GM12878 (cell line): ENCODE data around the gene EPB41L2. TPM values are rescaled to one million over a fixed set of nuclear protein-coding genes. Genes with fewer than 3 reads are reported as not detected.

Experiments used
- ATAC-seq: fragments of 200-7000 bp; cut with Tn5 transposase; 3 replicates; pipeline ENCODE4 v1.9.1; 2020; ENCODE audit warnings: mild to moderate bottlenecking, moderate library complexity
- BruUV-seq: library from RNA; stranded (reverse); fragments of 400-500 nt; replicated peaks from 2 replicates; lab custom pipeline; 2021; lab: Mats Ljungman, UMichigan
- CTCF ChIA-PET: fragments of 300-600 bp; sonication (Branson Sonifier 250); formaldehyde crosslinking; extraction: SDS; loops from one replicate; lab custom pipeline; 2021; ENCODE audit warnings: inconsistent platforms; lab: Yijun Ruan, JAX
- POLR2A ChIA-PET: fragments of 350-600 bp; formaldehyde crosslinking; extraction: SDS; loops from one replicate; lab custom pipeline; 2021; ENCODE audit warnings: inconsistent platforms; lab: Charles Lee
- RAD21 ChIA-PET: fragments of 300-600 bp; sonication (Branson Sonifier 250); formaldehyde crosslinking; loops from one replicate; lab custom pipeline; 2023; ENCODE audit warnings: antibody characterized with exemption; ENCODE audit not compliant: unreplicated experiment; lab: Charles Lee
- SMC1A ChIA-PET: fragments of 300-600 bp; sonication (Branson Sonifier 250); formaldehyde crosslinking; loops from one replicate; lab custom pipeline; 2023; ENCODE audit not compliant: unreplicated experiment, uncharacterized antibody; lab: Charles Lee
- DNase-seq: peaks from one replicate; pipeline ENCODE4 v3.0.0-alpha.2; 2011; ENCODE audit warnings: low read depth, low spot score
- FAIRE-seq: peaks from 3 replicates; lab custom pipeline; 2011; peaks lifted over from hg19 to GRCh38; lab: Jason Lieb, UNC
- H2AFZ ChIP-seq: 2 replicates; pipeline ENCODE4 v1.6.0; 2011; ENCODE audit warnings: low read depth, low read length, control low read depth; ENCODE audit not compliant: control insufficient read depth
- H3K27ac ChIP-seq: 2 replicates; pipeline ENCODE4 v1.5.1; 2011; ENCODE audit warnings: control low read depth; ENCODE audit not compliant: control insufficient read depth, insufficient read depth
- H3K27me3 ChIP-seq, 2 experiments: replicated peaks in 1 of 2; 2 replicates each; pipeline versions ENCODE4 v1.6.0 to v1.6.1; 2011; ENCODE audit warnings: low read length in 1 of 2; ENCODE audit not compliant: control insufficient read depth in 2 of 2, insufficient read depth in 2 of 2
- H3K36me3 ChIP-seq, 2 experiments: 2 replicates each; pipeline ENCODE4 v1.5.1; 2011; ENCODE audit warnings: low read length in 1 of 2; ENCODE audit not compliant: control insufficient read depth in 2 of 2, insufficient read depth in 2 of 2
- H3K4me1 ChIP-seq: 2 replicates; pipeline ENCODE4 v1.6.1; 2011; ENCODE audit warnings: mild to moderate bottlenecking, low read length, moderate library complexity, mixed read lengths; ENCODE audit not compliant: control insufficient read depth, insufficient read depth
- H3K4me2 ChIP-seq: 2 replicates; pipeline ENCODE4 v1.6.0; 2011; ENCODE audit warnings: control low read depth; ENCODE audit not compliant: control insufficient read depth, insufficient read depth
- H3K4me3 ChIP-seq: fragments of 200-600 bp; sonication (generic); 2 replicates; pipeline ENCODE4 v1.5.1; 2016
- H3K79me2 ChIP-seq: 2 replicates; pipeline ENCODE4 v1.6.0; 2011; ENCODE audit warnings: low read length; ENCODE audit not compliant: control insufficient read depth, insufficient read depth
- H3K9ac ChIP-seq: 2 replicates; pipeline ENCODE4 v1.8.0; 2011; ENCODE audit warnings: low read length, control low read depth, mixed read lengths; ENCODE audit not compliant: control insufficient read depth, insufficient read depth
- H3K9me3 ChIP-seq: replicated peaks from 3 replicates; pipeline ENCODE4 v1.5.1; 2011; ENCODE audit warnings: mild to moderate bottlenecking, low read length; ENCODE audit not compliant: control insufficient read depth, insufficient read depth
- H4K20me1 ChIP-seq: 2 replicates; pipeline ENCODE4 v1.6.0; 2011; ENCODE audit not compliant: control insufficient read depth, insufficient read depth
- BCL11A ChIP-seq: IDR thresholded peaks from 2 replicates; pipeline ENCODE4 v1.6.1; 2011; ENCODE audit warnings: low read depth, low read length
- HDAC6 ChIP-seq: fragments of 200-600 bp; sonication (generic); IDR thresholded peaks from one replicate; pipeline ENCODE4 v1.8.0; 2017; ENCODE audit warnings: antibody characterized with exemption; ENCODE audit not compliant: unreplicated experiment
- KAT2A ChIP-seq: conservative IDR thresholded peaks from 2 replicates; pipeline ENCODE4 v1.6.1; 2011; ENCODE audit warnings: low read depth, low read length; ENCODE audit not compliant: control insufficient read depth
- KDM1A ChIP-seq: fragments of 200-600 bp; sonication (generic); IDR thresholded peaks from 2 replicates; pipeline ENCODE4 v1.6.1; 2016; ENCODE audit warnings: borderline replicate concordance
- KLF5 ChIP-seq: fragments of 450-650 bp; IDR thresholded peaks from 2 replicates; pipeline ENCODE4 v1.6.1; 2014; ENCODE audit warnings: mild to moderate bottlenecking; ENCODE audit not compliant: partially characterized antibody
- MEF2B ChIP-seq: fragments of 450-650 bp; IDR thresholded peaks from 2 replicates; pipeline ENCODE4 v1.6.1; 2018; ENCODE audit warnings: mild to moderate bottlenecking, moderate library complexity; ENCODE audit not compliant: partially characterized antibody, poor library complexity, severe bottlenecking
- NR2C2 ChIP-seq: IDR thresholded peaks from 2 replicates; pipeline ENCODE4 v1.6.1; 2011; ENCODE audit warnings: borderline replicate concordance, low read depth; ENCODE audit not compliant: control insufficient read depth, insufficient read length
- NR2F1 ChIP-seq: fragments of 450-650 bp; conservative IDR thresholded peaks from 2 replicates; pipeline ENCODE4 v1.6.1; 2017; ENCODE audit warnings: mild to moderate bottlenecking
- PAX5 ChIP-seq: IDR thresholded peaks from 2 replicates; pipeline ENCODE4 v1.6.1; 2011; ENCODE audit warnings: low read depth, low read length, borderline replicate concordance
- PML ChIP-seq: IDR thresholded peaks from 2 replicates; pipeline ENCODE4 v1.6.1; 2012; ENCODE audit warnings: low read length, inconsistent platforms
- POLR2A ChIP-seq: IDR thresholded peaks from 2 replicates; pipeline ENCODE4 v1.6.1; 2011; ENCODE audit warnings: low read depth, mild to moderate bottlenecking, low read length
- RAD21 ChIP-seq: IDR thresholded peaks from 2 replicates; pipeline ENCODE4 v1.6.1; 2011; ENCODE audit warnings: mild to moderate bottlenecking, low read depth, low read length, moderate library complexity; ENCODE audit not compliant: insufficient read depth
- RELA ChIP-seq: fragments of 450-650 bp; IDR thresholded peaks from 2 replicates; pipeline ENCODE4 v1.8.0; 2014; ENCODE audit warnings: borderline replicate concordance; ENCODE audit not compliant: partially characterized antibody
- SMC3 ChIP-seq: IDR thresholded peaks from 2 replicates; pipeline ENCODE4 v1.6.1; 2011; ENCODE audit warnings: low read length, improper control_type of control experiment, borderline replicate concordance
- SUPT20H ChIP-seq: IDR thresholded peaks from 2 replicates; pipeline ENCODE4 v1.6.1; 2011; ENCODE audit warnings: low read depth, mild to moderate bottlenecking, low read length, moderate library complexity, borderline replicate concordance; ENCODE audit not compliant: control insufficient read depth
- TCF7 ChIP-seq: IDR thresholded peaks from 2 replicates; pipeline ENCODE4 v1.6.1; 2014; ENCODE audit warnings: antibody characterized with exemption, borderline replicate concordance
- USF1 ChIP-seq: IDR thresholded peaks from 2 replicates; pipeline ENCODE4 v1.6.1; 2011; ENCODE audit warnings: borderline replicate concordance, low read depth, mild to moderate bottlenecking, moderate library complexity, mixed read lengths, low read length; ENCODE audit not compliant: insufficient read depth; ENCODE audit errors: extremely low read length
- ZBTB4 ChIP-seq: fragments of 450-650 bp; formaldehyde crosslinking; IDR thresholded peaks from 2 replicates; pipeline ENCODE4 v1.4.0; 2022; ENCODE audit warnings: mild to moderate bottlenecking, moderate library complexity
- ZNF274 ChIP-seq: IDR thresholded peaks from one replicate; pipeline ENCODE4 v1.8.0; 2011; ENCODE audit not compliant: insufficient read length, insufficient read depth
- ZNF384 ChIP-seq: IDR thresholded peaks from 2 replicates; pipeline ENCODE4 v1.6.1; 2012; ENCODE audit warnings: low read depth, mild to moderate bottlenecking, low read length, improper control_type of control experiment, borderline replicate concordance
- WGBS: methylation state at CpG from one replicate; pipeline ENCODE4 v1.1.6; 2016; ENCODE audit warnings: low lambda C conversion rate; ENCODE audit not compliant: insufficient replicate concordance, insufficient coverage; ENCODE audit errors: missing lambda C conversion rate; 5-methylcytosine and 5-hydroxymethylcytosine counted together
- in situ Hi-C: fragments of 300-500 bp; cut with MboI; formaldehyde crosslinking; loops from 9 replicates; pipeline ENCODE4 v1.14.3; 2018; ENCODE audit warnings: mixed read lengths
- intact Hi-C: fragments of 100-400 bp; cut with micrococcal nuclease; formaldehyde crosslinking; loops from one replicate; pipeline ENCODE4 v1.14.2; 2022; ENCODE audit not compliant: unreplicated experiment
- polyA plus RNA-seq, 11 experiments: library from polyadenylated mRNA; depleted of rRNA in 4 of 11; unstranded in 6 of 11; stranded (reverse) in 5 of 11; fragments of >200 nt; fragmentation: Nextera tagmentation in 4 of 11; fragmentation: Illumina TruSeq in 1 of 11; extraction: Ambion mirVana in 4 of 11; extraction: Trizol in 1 of 11; gene quantifications; 1 replicate in 1 of 11; 2 replicates in 10 of 11; pipeline versions ENCODE4 v1.2.1 to v1.2.3, GENCODE V29; 2011 to 2016; ENCODE audit warnings: inconsistent platforms in 2 of 11, missing spikeins in 2 of 11, low read depth in 1 of 11
- total RNA-seq, 4 experiments: library from RNA; depleted of rRNA in 3 of 4; stranded (reverse); fragments of >200 nt in 3 of 4; fragmentation: Illumina TruSeq in 1 of 4; extraction: Trizol in 1 of 4; gene quantifications; 2 replicates each; pipeline versions ENCODE4 v1.2.1 to v1.2.3, GENCODE V29; 2013 to 2021

EPB41L2 gene
- total and polyA plus RNA-seq, 10 of the 15 experiments (the other 5 are each of a cell fraction or from before 2014, with no cell fraction given): 7.4 to 41.6 (median 19.0) TPM

- TF ChIP-seq ZBTB4 (CRISPR knock-in tag): no peak
- TF ChIP-seq POLR2A: no peak
These were observed 198.7 kb downstream of the EPB41L2 start (continued) for GRCh38 chr6:130864344-130864743.

- RAD21 ChIA-PET: no interaction called here
- TF ChIP-seq USF1 (no peak), PML (no peak), NR2C2 (no peak), HDAC6 (no peak), RAD21 (no peak), NR2F1 (no peak), MEF2B (no peak), SUPT20H (no peak), KAT2A (no peak), RELA (no peak), KLF5 (no peak), ZNF384 (no peak), TCF7 (no peak), PAX5 (no peak), KDM1A (no peak), ZNF274 (no peak), SMC3 (no peak), BCL11A (no peak)
- in situ Hi-C loops: no loop called here
These were observed 199.4 kb downstream of the EPB41L2 start for GRCh38 chr6:130863415-130864230.

More at GRCh38 chr6:130863415-130864230, 199.4 kb downstream of the EPB41L2 start:
- ChIA-PET POLR2A (interaction anchor here (0.7 kb wide), 1 partner anchor 31 kb away, joined by 3 read pairs; no protein-coding TSS in a partner anchor), SMC1A (interaction anchor here (0.9 to 1.5 kb wide), 5 partner anchors 8 to 539 kb away, joined by 3 to 6 read pairs (median 3); no protein-coding TSS in a partner anchor), CTCF (interaction anchor here (1.0 to 3.4 kb wide), 2 partner anchors 8 to 671 kb away, joined by 3 to 18 read pairs; no protein-coding TSS in a partner anchor)
- Histone ChIP-seq H3K4me3 (no peak overlapping the region), H3K9ac (no peak overlapping the region), H3K4me2 (no peak overlapping the region), H3K4me1 (no peaks in the 10 kb centered on the region), H4K20me1 (no peaks in the 10 kb centered on the region), H3K36me3 (peaks cover 0 to 4% of the 10 kb centered on the region in 2 experiments; a peak in 1 of 4 replicates), H3K27ac (no peak overlapping the region), H3K9me3 (no peaks in the 10 kb centered on the region), H3K27me3 (no peaks in the 10 kb centered on the region), H2AFZ (no peak overlapping the region), H3K79me2 (no peaks in the 10 kb centered on the region)
- DNase-seq (no peak), ATAC-seq (no peak), FAIRE-seq (no peak)
- WGBS: 85% methylated on average over 4 of the region's 4 CpGs
- BruUV-seq: no TSS peak
- intact Hi-C loops: no loop called here
